22Rv1 (cell line): Measurements from ENCODE around the gene FSTL3.

Source experiments
- ZFX ChIP-seq: fragments of 450-650 bp; IDR thresholded peaks from 2 replicates; pipeline ENCODE4 v1.6.1; 2017; ENCODE audit warnings: antibody characterized with exemption, borderline replicate concordance
- TF ChIP-seq, protein P1 (sequence below): fragments of 450-650 bp; IDR thresholded peaks from 2 replicates; pipeline ENCODE4 v1.5.1; 2017; ENCODE audit warnings: mild to moderate bottlenecking

GRCh38 chr19:694481-695351 lies 18.5 kb downstream of the FSTL3 start:
- TF ChIP-seq, protein P1, sequence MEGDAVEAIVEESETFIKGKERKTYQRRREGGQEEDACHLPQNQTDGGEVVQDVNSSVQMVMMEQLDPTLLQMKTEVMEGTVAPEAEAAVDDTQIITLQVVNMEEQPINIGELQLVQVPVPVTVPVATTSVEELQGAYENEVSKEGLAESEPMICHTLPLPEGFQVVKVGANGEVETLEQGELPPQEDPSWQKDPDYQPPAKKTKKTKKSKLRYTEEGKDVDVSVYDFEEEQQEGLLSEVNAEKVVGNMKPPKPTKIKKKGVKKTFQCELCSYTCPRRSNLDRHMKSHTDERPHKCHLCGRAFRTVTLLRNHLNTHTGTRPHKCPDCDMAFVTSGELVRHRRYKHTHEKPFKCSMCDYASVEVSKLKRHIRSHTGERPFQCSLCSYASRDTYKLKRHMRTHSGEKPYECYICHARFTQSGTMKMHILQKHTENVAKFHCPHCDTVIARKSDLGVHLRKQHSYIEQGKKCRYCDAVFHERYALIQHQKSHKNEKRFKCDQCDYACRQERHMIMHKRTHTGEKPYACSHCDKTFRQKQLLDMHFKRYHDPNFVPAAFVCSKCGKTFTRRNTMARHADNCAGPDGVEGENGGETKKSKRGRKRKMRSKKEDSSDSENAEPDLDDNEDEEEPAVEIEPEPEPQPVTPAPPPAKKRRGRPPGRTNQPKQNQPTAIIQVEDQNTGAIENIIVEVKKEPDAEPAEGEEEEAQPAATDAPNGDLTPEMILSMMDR, result no peak
- no peak for TF ChIP-seq ZFX
